Measurements from ENCODE around the gene TMEM120A. TPM values are rescaled to one million over a fixed set of nuclear protein-coding genes. Genes with fewer than 3 reads are reported as not detected.
"Not testable (repeated sequence)": the region's sequence is repeated elsewhere in the genome, so short reads cannot be mapped to it uniquely, and the experiment has no call there.

The TMEM120A gene
- total RNA-seq, 1 donor from 2014 or later: 22.5 TPM

GRCh38 chr7:76009672-76010600, 15.5 kb upstream of the TMEM120A start:
- no peak overlapping the region for H3K4me3 Mint-ChIP-seq
- no peaks in the 10 kb centered on the region for H3K36me3 Mint-ChIP-seq
- H3K27ac Mint-ChIP-seq: no peak overlapping the region
- no peak for DNase-seq (ENCODE audit: extremely low spot score, unreplicated experiment)
- no peak for TF ChIP-seq CTCF (conservative IDR thresholded peaks at IDR 0.05)
- no peaks in the 10 kb centered on the region for H3K27me3 Mint-ChIP-seq
- H3K9me3 Mint-ChIP-seq: no peaks in the 10 kb centered on the region
- H3K4me1 Mint-ChIP-seq (ENCODE audit: unreplicated experiment): no peaks in the 10 kb centered on the region

- Mint-ChIP-seq H3K4me3 (no peak overlapping the region), H3K4me1 (ENCODE audit: unreplicated experiment) (no peaks in the 10 kb centered on the region), H3K36me3 (no peaks in the 10 kb centered on the region), H3K9me3 (no peaks in the 10 kb centered on the region), H3K27me3 (no peaks in the 10 kb centered on the region), H3K27ac (no peak overlapping the region)
- no peak for TF ChIP-seq CTCF (conservative IDR thresholded peaks at IDR 0.05)
- no peak for DNase-seq (ENCODE audit: extremely low spot score, unreplicated experiment)
These were observed 13.8 kb upstream of the TMEM120A start for GRCh38 chr7:76008156-76008687.

GRCh38 chr7:76005004-76005403, 10.6 kb upstream of the TMEM120A start:
- H3K9me3 Mint-ChIP-seq; DNase-seq (ENCODE audit: extremely low spot score, unreplicated experiment); H3K4me1 Mint-ChIP-seq (ENCODE audit: unreplicated experiment); H3K36me3 Mint-ChIP-seq; H3K27me3 Mint-ChIP-seq; H3K27ac Mint-ChIP-seq; H3K4me3 Mint-ChIP-seq: not testable (repeated sequence)

GRCh38 chr7:76003351-76003750, 9.0 kb upstream of the TMEM120A start:
- no peak overlapping the region for H3K27ac Mint-ChIP-seq
- no peak overlapping the region for H3K4me3 Mint-ChIP-seq

GRCh38 chr7:76002822-76003221, 8.4 kb upstream of the TMEM120A start:
- no peak overlapping the region for H3K4me3 Mint-ChIP-seq
- no peak for TF ChIP-seq CTCF (conservative IDR thresholded peaks at IDR 0.05)
- DNase-seq (ENCODE audit: extremely low spot score, unreplicated experiment): no peak
- no peaks in the 10 kb centered on the region for H3K4me1 Mint-ChIP-seq (ENCODE audit: unreplicated experiment)
- H3K27ac Mint-ChIP-seq: no peak overlapping the region
- no peaks in the 10 kb centered on the region for H3K27me3 Mint-ChIP-seq
- H3K36me3 Mint-ChIP-seq: peaks cover 12% of the 10 kb centered on the region
- H3K9me3 Mint-ChIP-seq: no peaks in the 10 kb centered on the region

More at GRCh38 chr7:76003351-76003750, 9.0 kb upstream of the TMEM120A start:
- Mint-ChIP-seq H3K9me3 (no peaks in the 10 kb centered on the region), H3K27me3 (no peaks in the 10 kb centered on the region), H3K36me3 (peaks cover 12% of the 10 kb centered on the region), H3K4me1 (ENCODE audit: unreplicated experiment) (no peaks in the 10 kb centered on the region)
- no peak for TF ChIP-seq CTCF (conservative IDR thresholded peaks at IDR 0.05)
- DNase-seq (ENCODE audit: extremely low spot score, unreplicated experiment): no peak

GRCh38 chr7:76002139-76002538, 7.7 kb upstream of the TMEM120A start:
- H3K36me3 Mint-ChIP-seq: peaks cover 17% of the 10 kb centered on the region
- TF ChIP-seq CTCF (conservative IDR thresholded peaks at IDR 0.05): no peak
- H3K4me3 Mint-ChIP-seq: no peak overlapping the region
- no peak overlapping the region for H3K27ac Mint-ChIP-seq
- no peaks in the 10 kb centered on the region for H3K4me1 Mint-ChIP-seq (ENCODE audit: unreplicated experiment)
- H3K9me3 Mint-ChIP-seq: no peaks in the 10 kb centered on the region
- no peaks in the 10 kb centered on the region for H3K27me3 Mint-ChIP-seq
- DNase-seq (ENCODE audit: extremely low spot score, unreplicated experiment): no peak

Measured in type B pancreatic cell (in vitro differentiated cells).